OCI-LY1 (cell line): Measurements from ENCODE around the gene P2RY11.

ENCODE experiments used
- H2AFZ ChIP-seq: fragments of 200-600 bp; sonication (generic), shearing (Covaris generic); 2 replicates; pipeline ENCODE4 v1.6.0; 2014; ENCODE audit warnings: antibody characterized with exemption, mild to moderate bottlenecking, low read length
- H3F3A ChIP-seq: fragments of 200-600 bp; sonication (generic), shearing (Covaris generic); 2 replicates; pipeline ENCODE4 v1.6.0; 2014; ENCODE audit warnings: mild to moderate bottlenecking, antibody characterized with exemption, low read length, moderate library complexity; ENCODE audit not compliant: insufficient read depth
- H3K27ac ChIP-seq: fragments of 200-600 bp; sonication (generic); 2 replicates; pipeline ENCODE4 v1.5.1; 2014; ENCODE audit warnings: low read length, mixed run types, mild to moderate bottlenecking, low read depth; ENCODE audit not compliant: poor library complexity, severe bottlenecking
- H3K27me3 ChIP-seq: fragments of 200-600 bp; sonication (generic); 2 replicates; pipeline ENCODE4 v1.6.0; 2014; ENCODE audit warnings: antibody characterized with exemption, mild to moderate bottlenecking, low read length, moderate library complexity; ENCODE audit not compliant: insufficient read depth
- H3K36me3 ChIP-seq: fragments of 200-600 bp; sonication (generic); 2 replicates; pipeline ENCODE4 v1.6.1; 2014; ENCODE audit warnings: mild to moderate bottlenecking, antibody characterized with exemption, low read length, moderate library complexity, mixed read lengths; ENCODE audit not compliant: insufficient read depth
- H3K4me1 ChIP-seq: fragments of 200-600 bp; sonication (generic); 2 replicates; pipeline ENCODE4 v1.5.1; 2014; ENCODE audit warnings: mild to moderate bottlenecking, low read length, moderate library complexity; ENCODE audit not compliant: insufficient read depth, severe bottlenecking
- H3K4me2 ChIP-seq: fragments of 200-600 bp; sonication (generic), shearing (Covaris generic); 2 replicates; pipeline ENCODE4 v1.6.1; 2014; ENCODE audit warnings: low read length
- H3K4me3 ChIP-seq: fragments of 200-600 bp; sonication (generic); 2 replicates; pipeline ENCODE4 v1.5.1; 2014; ENCODE audit warnings: low read length, low read depth, mild to moderate bottlenecking, mixed read lengths; ENCODE audit not compliant: poor library complexity, severe bottlenecking
- H3K79me2 ChIP-seq: fragments of 200-600 bp; shearing (Covaris generic); 2 replicates; pipeline ENCODE4 v1.6.1; 2016; ENCODE audit warnings: mixed run types, low read length, mixed read lengths; ENCODE audit not compliant: insufficient read depth
- H3K9ac ChIP-seq: fragments of 200-600 bp; sonication (generic), shearing (Covaris generic); 2 replicates; pipeline ENCODE4 v1.6.1; 2014; ENCODE audit warnings: mild to moderate bottlenecking, low read length, mixed read lengths
- H3K9me2 ChIP-seq: fragments of 200-600 bp; sonication (generic), shearing (Covaris generic); 2 replicates; pipeline ENCODE4 v1.6.1; 2014; ENCODE audit warnings: low read depth, mild to moderate bottlenecking, low read length, mixed read lengths
- H3K9me3 ChIP-seq: fragments of 200-600 bp; shearing (Covaris generic); 2 replicates; pipeline ENCODE4 v1.6.1; 2014; ENCODE audit warnings: low read length, mixed read lengths
- H4K20me1 ChIP-seq: fragments of 200-600 bp; sonication (generic), shearing (Covaris generic); 2 replicates; pipeline ENCODE4 v1.6.0; 2016; ENCODE audit warnings: mild to moderate bottlenecking, low read length; ENCODE audit not compliant: insufficient read depth
- EZH2 ChIP-seq: fragments of 200-600 bp; sonication (generic), shearing (Covaris generic); IDR thresholded peaks from 2 replicates; pipeline ENCODE4 v1.8.0; 2017; ENCODE audit warnings: borderline replicate concordance, mixed run types, mild to moderate bottlenecking, antibody characterized with exemption, low read length, moderate library complexity, mixed read lengths
- TF ChIP-seq, protein P1 (sequence below): fragments of 200-600 bp; sonication (generic), shearing (Covaris generic); IDR thresholded peaks from 2 replicates; pipeline ENCODE4 v1.5.1; 2017; ENCODE audit warnings: mild to moderate bottlenecking, antibody characterized with exemption, low read length, moderate library complexity, mixed read lengths

Gene P2RY11

GRCh38 chr19:10120538-10121189 lies 9.2 kb downstream of the P2RY11 start:
- Histone ChIP-seq H3K79me2 (peaks cover 8% of the 10 kb centered on the region), H3K4me2 (no peak overlapping the region), H3K4me1 (peaks cover 11% of the 10 kb centered on the region), H3F3A (no peaks in the 10 kb centered on the region), H3K27ac (no peak overlapping the region), H2AFZ (no peak overlapping the region), H3K9me2 (no peaks in the 10 kb centered on the region), H4K20me1 (no peaks in the 10 kb centered on the region), H3K36me3 (peaks cover 48% of the 10 kb centered on the region), H3K9ac (no peak overlapping the region), H3K27me3 (no peaks in the 10 kb centered on the region), H3K4me3 (no peak overlapping the region), H3K9me3 (no peaks in the 10 kb centered on the region)
- no peak for TF ChIP-seq EZH2
- TF ChIP-seq, protein P1, sequence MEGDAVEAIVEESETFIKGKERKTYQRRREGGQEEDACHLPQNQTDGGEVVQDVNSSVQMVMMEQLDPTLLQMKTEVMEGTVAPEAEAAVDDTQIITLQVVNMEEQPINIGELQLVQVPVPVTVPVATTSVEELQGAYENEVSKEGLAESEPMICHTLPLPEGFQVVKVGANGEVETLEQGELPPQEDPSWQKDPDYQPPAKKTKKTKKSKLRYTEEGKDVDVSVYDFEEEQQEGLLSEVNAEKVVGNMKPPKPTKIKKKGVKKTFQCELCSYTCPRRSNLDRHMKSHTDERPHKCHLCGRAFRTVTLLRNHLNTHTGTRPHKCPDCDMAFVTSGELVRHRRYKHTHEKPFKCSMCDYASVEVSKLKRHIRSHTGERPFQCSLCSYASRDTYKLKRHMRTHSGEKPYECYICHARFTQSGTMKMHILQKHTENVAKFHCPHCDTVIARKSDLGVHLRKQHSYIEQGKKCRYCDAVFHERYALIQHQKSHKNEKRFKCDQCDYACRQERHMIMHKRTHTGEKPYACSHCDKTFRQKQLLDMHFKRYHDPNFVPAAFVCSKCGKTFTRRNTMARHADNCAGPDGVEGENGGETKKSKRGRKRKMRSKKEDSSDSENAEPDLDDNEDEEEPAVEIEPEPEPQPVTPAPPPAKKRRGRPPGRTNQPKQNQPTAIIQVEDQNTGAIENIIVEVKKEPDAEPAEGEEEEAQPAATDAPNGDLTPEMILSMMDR = no peak

- Histone ChIP-seq H2AFZ (no peak overlapping the region), H3K79me2 (peaks cover 8% of the 10 kb centered on the region), H4K20me1 (no peaks in the 10 kb centered on the region), H3F3A (no peaks in the 10 kb centered on the region), H3K27me3 (no peaks in the 10 kb centered on the region), H3K27ac (no peak overlapping the region), H3K4me3 (no peak overlapping the region), H3K9ac (no peak overlapping the region), H3K4me1 (peaks cover 11% of the 10 kb centered on the region), H3K9me3 (no peaks in the 10 kb centered on the region), H3K4me2 (no peak overlapping the region), H3K36me3 (peaks cover 48% of the 10 kb centered on the region), H3K9me2 (no peaks in the 10 kb centered on the region)
- no peak for TF ChIP-seq EZH2
- TF ChIP-seq, protein P1 = no peak
Measured at GRCh38 chr19:10122045-10122444, 10.6 kb downstream of the P2RY11 start.

- H3K9ac ChIP-seq = no peak overlapping the region
Measured at GRCh38 chr19:10124429-10124828, 12.9 kb downstream of the P2RY11 start.

More at GRCh38 chr19:10124429-10124828, 12.9 kb downstream of the P2RY11 start:
- Histone ChIP-seq H3K9me2 (no peaks in the 10 kb centered on the region), H3K9me3 (no peaks in the 10 kb centered on the region), H3K4me1 (no peaks in the 10 kb centered on the region), H3K79me2 (no peaks in the 10 kb centered on the region), H3K27ac (no peak overlapping the region), H3K27me3 (no peaks in the 10 kb centered on the region), H3K4me3 (no peak overlapping the region), H3F3A (no peaks in the 10 kb centered on the region), H4K20me1 (no peaks in the 10 kb centered on the region), H3K4me2 (no peak overlapping the region), H2AFZ (no peak overlapping the region), H3K36me3 (peaks cover 51% of the 10 kb centered on the region)
- TF ChIP-seq, protein P1 = no peak
- no peak for TF ChIP-seq EZH2
